GM18511 (cell line): Measurements from ENCODE around the gene DHX57.
A peak's percentile ranks its signal among the peaks of the same experiment; 100 is the strongest.

Experiments used
- ATAC-seq: cut with Tn5 transposase; IDR thresholded peaks from one replicate; pipeline ENCODE4 v1.9.1; 2021; ENCODE audit warnings: mild to moderate bottlenecking, moderate library complexity; ENCODE audit not compliant: unreplicated experiment

DHX57 gene

DNA sequence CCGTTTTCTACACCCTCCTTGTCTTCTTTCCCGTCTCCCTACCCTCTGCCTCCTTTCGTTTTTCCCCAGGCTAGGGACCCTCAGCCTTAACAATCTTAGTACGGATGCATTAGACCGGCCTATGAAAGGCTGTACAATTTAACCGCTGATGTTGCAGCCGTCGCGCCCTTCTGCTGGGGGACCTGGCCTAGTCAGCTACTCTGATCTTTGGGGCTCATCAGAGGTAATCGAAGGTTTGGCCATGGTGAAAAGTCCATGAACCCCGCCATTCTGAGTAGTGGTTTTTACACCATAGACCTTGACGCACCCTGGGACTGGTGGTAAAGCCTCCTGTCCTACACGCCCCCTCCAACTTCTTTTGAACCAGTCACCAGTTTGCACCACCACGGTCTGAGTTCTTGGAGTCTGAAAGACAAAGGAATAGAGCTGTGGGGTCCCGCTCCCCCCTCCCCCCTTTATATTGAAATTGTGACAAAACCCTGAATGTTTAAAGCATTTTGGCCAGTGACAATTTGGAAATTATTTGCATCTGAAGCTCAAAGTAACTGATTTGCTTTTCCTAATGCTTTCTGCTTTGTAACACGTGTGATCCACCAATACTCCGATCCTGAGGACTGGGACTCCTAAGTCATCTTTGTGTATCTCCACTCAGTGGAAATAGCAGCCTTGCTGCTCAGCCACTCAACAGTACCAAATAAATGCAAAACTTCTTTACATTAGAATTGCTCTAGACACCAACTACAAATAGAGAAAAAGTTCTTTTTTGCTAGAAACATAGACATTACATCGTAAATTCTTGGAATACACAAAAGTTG, 123.9 kb downstream of the DHX57 start:
- ATAC-seq: no peak

DNA sequence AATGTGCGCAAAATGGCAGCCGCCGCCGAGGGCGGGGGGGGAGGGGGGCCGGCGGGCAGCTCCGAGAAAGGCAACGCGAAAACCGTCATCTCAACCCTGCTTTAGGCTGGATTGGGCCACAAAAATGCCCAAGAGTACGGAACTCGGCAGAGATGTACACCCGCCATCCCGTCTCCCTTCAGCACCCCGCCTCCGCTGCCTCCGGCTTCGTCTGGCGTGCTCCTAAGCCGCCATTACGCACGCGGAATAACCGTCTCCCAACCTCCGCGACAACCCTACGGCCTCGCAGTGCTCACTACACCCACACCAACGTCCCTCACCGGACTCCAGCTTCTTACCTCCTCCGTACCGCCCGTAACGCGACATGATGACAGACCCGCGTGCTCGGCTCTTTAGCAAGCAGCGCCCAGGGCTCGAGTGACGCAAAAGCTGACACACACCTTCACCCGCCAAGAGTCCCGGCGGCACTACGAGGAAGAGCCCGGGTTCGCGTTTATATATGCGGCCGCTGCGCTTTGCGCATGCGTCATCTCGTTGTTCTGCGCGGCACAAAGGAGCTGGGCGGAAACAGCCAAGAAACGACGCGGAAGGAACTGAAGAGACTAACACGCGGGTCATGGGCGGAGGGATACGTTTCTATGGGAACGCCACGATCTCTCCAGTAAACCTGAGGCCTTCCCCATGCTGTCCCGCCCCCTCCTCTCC, 124.7 kb downstream of the DHX57 start, which contains the start of gene SRSF7:
Gene SRSF7, minus strand, starts transcription at position 471 of the 705 bp plus-strand sequence. Its CDS starts 105 bp downstream, at position 366.
- ATAC-seq: peak; percentile 84

DNA sequence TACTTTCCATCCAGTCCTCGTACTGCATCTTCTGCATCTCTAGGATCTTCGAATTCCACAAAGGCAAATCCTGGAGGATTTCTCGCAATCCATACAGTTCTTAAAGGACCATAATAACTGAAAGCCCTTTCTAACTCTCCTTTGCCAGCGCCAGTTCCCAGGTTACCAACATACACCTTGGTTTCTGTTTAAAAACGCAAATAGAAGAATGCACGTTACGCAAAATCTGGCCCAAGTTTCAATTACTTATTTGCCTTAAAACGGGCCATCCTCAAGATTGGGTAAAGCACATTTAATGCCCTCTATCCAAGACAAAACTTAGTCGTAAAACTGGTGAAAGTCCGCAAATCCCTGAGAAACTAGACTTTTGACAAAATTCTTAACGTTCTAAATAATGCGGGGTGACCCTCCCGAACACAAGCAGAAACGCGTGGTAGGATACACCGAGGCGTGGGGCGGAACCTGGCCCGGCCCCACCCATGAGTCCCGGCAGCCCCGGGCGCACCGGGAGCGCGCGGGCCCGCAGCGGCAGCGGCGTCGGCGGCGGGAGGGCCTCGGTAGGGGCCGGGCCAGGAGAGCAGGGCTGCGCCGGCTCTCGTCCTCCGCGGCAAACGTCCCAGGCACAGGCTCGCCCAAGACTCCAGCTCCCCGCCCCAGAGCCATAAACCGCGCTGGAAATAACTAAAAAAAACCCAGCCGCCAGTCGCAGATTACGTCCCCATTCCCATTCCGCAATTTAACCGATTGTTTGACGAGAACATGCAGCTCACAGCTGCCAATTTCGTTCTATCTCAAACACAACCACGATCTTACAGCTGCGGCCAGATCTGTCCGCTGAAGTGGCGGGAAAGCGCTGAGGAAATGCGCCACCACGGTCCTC, 125.5 kb downstream of the DHX57 start:
- ATAC-seq: peak; percentile 35

DNA sequence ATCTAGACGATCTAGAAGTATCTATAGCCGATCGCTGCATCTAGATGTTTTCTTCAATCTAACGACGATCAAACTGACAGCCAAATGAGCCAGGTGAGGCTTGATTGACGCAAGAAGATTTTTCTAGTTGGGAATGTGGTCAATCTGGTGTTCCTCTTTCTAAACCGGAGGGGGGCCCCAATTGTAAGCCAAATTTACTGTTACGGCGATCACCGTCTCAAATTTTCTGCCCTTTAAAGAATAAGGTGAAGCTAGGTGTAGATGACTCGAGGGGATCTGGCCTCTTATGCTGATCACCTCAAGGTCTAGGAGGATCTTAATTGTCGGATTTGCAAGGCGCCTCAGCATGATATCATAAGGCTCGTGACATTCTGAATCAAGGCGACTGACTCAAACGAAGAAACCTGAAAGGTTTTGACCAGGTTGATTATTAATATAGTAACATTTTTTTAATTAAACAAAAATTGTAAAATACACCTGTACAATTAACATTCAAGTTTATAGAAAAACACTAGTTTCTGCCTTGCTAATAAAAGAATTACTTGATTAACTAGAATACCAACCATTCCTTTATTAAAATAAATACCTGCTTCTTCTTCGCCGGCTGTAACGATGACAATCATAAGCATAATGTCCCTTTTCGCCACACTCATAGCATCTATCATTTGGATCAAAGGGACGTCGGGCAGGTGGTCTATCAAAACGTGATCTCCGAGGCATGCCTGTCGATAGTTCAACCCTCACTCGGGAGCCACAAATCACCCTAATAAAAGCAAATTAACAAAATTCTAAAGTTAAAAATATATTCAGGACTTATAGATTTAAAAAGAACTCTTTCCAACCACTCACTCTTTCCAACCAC, 126.6 kb downstream of the DHX57 start:
- ATAC-seq: no peak

DNA sequence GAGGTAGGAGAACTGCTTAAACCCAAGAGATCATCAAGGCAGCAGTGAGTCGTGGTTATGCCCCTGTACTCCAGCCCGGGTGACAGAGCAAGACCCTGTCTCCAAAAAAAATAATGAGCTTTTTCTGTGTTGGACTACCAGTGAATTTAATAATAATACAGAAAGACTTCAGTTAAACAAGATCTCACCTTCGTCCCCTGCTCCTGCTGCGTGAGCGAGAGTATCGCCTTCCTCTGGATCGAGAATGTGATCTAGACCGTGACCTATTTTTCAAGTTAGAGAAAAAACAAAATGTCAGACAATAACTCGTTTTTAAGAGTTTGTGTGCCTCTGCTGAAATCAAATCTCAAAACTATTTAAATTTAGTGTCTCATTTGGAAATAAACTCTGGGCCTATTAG, 127.3 kb downstream of the DHX57 start:
- ATAC-seq: no peak

DNA sequence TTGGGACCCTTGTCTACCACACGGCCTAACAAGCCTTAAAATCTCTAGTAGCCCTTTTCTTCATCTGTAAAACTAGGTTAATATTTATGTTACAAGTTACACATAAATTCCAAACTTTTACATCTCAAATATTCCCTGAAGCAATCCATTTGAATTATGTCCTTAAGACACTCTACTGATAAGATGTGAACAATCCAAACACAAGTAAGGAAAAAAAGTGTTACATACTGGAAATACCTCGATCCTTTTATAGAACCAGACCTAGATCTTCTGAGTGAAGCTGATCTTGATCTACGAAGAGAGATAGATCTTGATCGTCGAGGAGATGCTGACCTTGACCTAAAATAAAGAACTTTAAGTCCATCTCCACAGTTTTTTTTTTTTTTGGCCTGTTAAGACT, 127.9 kb downstream of the DHX57 start:
- ATAC-seq: no peak
